Retinal pigment epithelial cell (primary cell): ENCODE data around the gene JAKMIP3.
"Not testable (repeated sequence)": the region's sequence is repeated elsewhere in the genome, so short reads cannot be mapped to it uniquely, and the experiment has no call there.

Experiments used
- DNase-seq: peaks from one replicate; pipeline ENCODE4 v3.0.0-alpha.2; 2010; ENCODE audit warnings: low read depth
- H3K4me3 ChIP-seq: 2 replicates; pipeline ENCODE4 v1.5.1; 2011; ENCODE audit warnings: mild to moderate bottlenecking, low read length, control low read depth, moderate library complexity
- TF ChIP-seq, protein P1 (sequence below): conservative IDR thresholded peaks from 2 replicates; pipeline ENCODE4 v1.5.1; 2011; ENCODE audit warnings: low read depth, low read length, control low read depth, inconsistent platforms

JAKMIP3 gene

GRCh38 chr10:132070724-132071123, 5.0 kb downstream of the JAKMIP3 start:
- TF ChIP-seq, protein P1, sequence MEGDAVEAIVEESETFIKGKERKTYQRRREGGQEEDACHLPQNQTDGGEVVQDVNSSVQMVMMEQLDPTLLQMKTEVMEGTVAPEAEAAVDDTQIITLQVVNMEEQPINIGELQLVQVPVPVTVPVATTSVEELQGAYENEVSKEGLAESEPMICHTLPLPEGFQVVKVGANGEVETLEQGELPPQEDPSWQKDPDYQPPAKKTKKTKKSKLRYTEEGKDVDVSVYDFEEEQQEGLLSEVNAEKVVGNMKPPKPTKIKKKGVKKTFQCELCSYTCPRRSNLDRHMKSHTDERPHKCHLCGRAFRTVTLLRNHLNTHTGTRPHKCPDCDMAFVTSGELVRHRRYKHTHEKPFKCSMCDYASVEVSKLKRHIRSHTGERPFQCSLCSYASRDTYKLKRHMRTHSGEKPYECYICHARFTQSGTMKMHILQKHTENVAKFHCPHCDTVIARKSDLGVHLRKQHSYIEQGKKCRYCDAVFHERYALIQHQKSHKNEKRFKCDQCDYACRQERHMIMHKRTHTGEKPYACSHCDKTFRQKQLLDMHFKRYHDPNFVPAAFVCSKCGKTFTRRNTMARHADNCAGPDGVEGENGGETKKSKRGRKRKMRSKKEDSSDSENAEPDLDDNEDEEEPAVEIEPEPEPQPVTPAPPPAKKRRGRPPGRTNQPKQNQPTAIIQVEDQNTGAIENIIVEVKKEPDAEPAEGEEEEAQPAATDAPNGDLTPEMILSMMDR = no peak
- H3K4me3 ChIP-seq = no peak overlapping the region
- no peak for DNase-seq

GRCh38 chr10:132071667-132072066, 5.9 kb downstream of the JAKMIP3 start:
- TF ChIP-seq, protein P1 = no peak
- no peak for DNase-seq
- no peak overlapping the region for H3K4me3 ChIP-seq

- no peak overlapping the region for H3K4me3 ChIP-seq
- TF ChIP-seq, protein P1 = no peak
- no peak for DNase-seq
Measured at GRCh38 chr10:132075909-132076577, 10.3 kb downstream of the JAKMIP3 start.

GRCh38 chr10:132076578-132077081, 10.9 kb downstream of the JAKMIP3 start:
- no peak overlapping the region for H3K4me3 ChIP-seq
- no peak for DNase-seq
- TF ChIP-seq, protein P1 = no peak

GRCh38 chr10:132077091-132077490, 11.3 kb downstream of the JAKMIP3 start:
- no peak for DNase-seq
- no peak overlapping the region for H3K4me3 ChIP-seq
- TF ChIP-seq, protein P1 = no peak

DNA sequence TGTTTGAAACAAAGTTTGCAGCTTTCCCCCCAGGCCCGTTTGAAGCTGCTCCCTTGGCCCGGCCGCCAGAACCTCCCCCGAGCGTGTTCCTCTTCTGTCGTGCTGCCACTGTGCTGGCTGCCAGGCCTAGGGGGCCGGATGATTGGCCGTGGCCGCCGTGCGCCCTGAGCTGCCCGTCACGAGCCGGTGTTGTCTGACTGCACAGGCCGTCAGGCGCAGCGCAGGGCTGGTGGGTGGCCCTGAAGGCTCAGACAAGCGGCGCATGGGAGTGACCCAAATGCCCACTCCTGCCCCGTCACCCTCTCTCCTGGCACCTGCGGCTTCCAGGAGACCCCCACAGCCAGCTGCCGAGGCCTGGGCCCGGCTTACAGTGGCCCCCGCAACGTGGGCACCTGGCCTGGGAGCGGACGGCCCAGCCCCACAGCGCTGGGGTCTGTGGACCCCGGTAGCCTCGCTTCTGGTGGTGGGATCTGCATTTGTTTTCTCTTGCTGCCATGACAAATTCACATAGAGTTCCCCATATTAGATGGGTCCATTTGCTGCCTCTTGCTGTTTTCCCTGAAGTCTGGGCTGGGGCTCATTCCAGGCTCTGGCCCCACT, 13.1 kb downstream of the JAKMIP3 start:
- H3K4me3 ChIP-seq = no peak overlapping the region
- TF ChIP-seq, protein P1 = no peak
- DNase-seq = no peak

DNA sequence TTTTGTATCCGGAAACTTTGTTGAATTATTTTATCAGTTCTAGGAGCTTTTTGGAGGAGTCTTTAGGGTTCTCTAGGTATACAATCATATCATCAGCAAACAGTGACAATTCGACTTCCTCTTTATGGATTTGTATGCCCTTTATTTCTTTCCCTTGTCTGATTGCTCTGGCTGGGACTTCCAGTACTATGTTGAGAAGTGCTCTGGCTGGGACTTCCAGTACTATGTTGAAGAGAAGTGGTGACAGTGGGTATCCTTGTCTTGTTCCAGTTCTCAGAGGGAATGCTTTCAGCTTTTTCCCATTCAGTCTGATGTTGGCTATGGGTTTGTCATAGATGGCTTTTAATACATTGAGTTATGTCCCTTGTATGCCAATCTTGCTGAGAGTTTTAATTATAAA, 18.6 kb downstream of the JAKMIP3 start:
- not testable (repeated sequence) for DNase-seq

DNA sequence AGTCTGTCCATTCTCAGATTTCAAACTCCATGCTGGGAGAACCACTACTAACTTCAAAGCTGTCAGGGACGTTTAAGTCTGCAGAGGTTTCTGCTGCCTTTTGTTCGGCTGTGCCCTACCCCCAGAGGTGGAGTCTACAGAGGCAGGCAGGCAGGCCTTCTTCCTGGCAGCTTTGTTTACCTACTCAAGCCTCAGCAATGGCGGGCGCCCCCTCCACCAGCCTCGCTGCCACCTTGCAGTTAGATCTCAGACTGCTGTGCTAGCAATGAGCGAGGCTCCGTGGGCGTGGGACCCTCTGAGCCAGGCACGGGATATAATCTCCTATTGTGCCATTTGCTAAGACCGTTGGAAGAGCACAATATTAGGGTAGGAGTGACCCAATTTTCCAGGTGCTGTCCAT, 27.5 kb downstream of the JAKMIP3 start:
- not testable (repeated sequence) for DNase-seq, H3K4me3 ChIP-seq

More for the DNA sequence above, 18.6 kb downstream of the JAKMIP3 start:
- H3K4me3 ChIP-seq = not testable (repeated sequence)
